Mesenchymal stem cell (in vitro differentiated cells and primary cell): ENCODE measurements around the gene EPB41L2.

ENCODE experiments used
- DNase-seq: peaks from one replicate; pipeline ENCODE4 v3.0.0-alpha.2; 2013
- H2AFZ ChIP-seq: one replicate; pipeline ENCODE4 v1.6.1; 2013; ENCODE audit warnings: low read depth, mild to moderate bottlenecking, control low read depth, inconsistent platforms, low read length, moderate library complexity
- H2AK5ac ChIP-seq: 2 replicates; pipeline ENCODE4 v1.6.1; 2013; ENCODE audit warnings: low read length, moderate library complexity, mild to moderate bottlenecking, inconsistent platforms; ENCODE audit not compliant: severe bottlenecking
- H2BK120ac ChIP-seq: one replicate; pipeline ENCODE4 v1.6.1; 2013; ENCODE audit warnings: low read depth, mild to moderate bottlenecking, inconsistent platforms, low read length, moderate library complexity
- H2BK12ac ChIP-seq, 2 experiments: one replicate each; pipeline ENCODE4 v1.6.1; 2013; ENCODE audit warnings: inconsistent platforms in 2 of 2, low read length in 2 of 2, mild to moderate bottlenecking in 2 of 2, moderate library complexity in 2 of 2, control low read depth in 1 of 2
- H2BK15ac ChIP-seq: one replicate; pipeline ENCODE4 v1.6.1; 2013; ENCODE audit warnings: mild to moderate bottlenecking, low read depth, inconsistent platforms; ENCODE audit not compliant: poor library complexity, severe bottlenecking
- H2BK5ac ChIP-seq: 2 replicates; pipeline ENCODE4 v1.6.1; 2013; ENCODE audit warnings: low read depth, mild to moderate bottlenecking, low read length, control low read depth, inconsistent platforms; ENCODE audit not compliant: poor library complexity, severe bottlenecking
- H3K14ac ChIP-seq, 2 experiments: one replicate each; pipeline ENCODE4 v1.6.1; 2013; ENCODE audit warnings: inconsistent platforms in 2 of 2, low read length in 2 of 2, control low read depth in 1 of 2, mild to moderate bottlenecking in 1 of 2, moderate library complexity in 1 of 2
- H3K18ac ChIP-seq, 2 experiments: one replicate each; pipeline ENCODE4 v1.6.1; 2013; ENCODE audit warnings: inconsistent platforms in 2 of 2, low read length in 2 of 2, control low read depth in 1 of 2, low read depth in 1 of 2, mild to moderate bottlenecking in 1 of 2
- H3K23ac ChIP-seq, 2 experiments: one replicate each; pipeline ENCODE4 v1.6.1; 2013; ENCODE audit warnings: inconsistent platforms in 2 of 2, low read length in 2 of 2, mild to moderate bottlenecking in 2 of 2, moderate library complexity in 2 of 2, control low read depth in 1 of 2
- H3K27ac ChIP-seq: 2 replicates; pipeline ENCODE4 v1.5.1; 2013; ENCODE audit warnings: mild to moderate bottlenecking, moderate library complexity, low read length, control low read depth, inconsistent platforms; ENCODE audit not compliant: poor library complexity, severe bottlenecking
- H3K27me3 ChIP-seq, 2 experiments: 2 replicates each; pipeline versions ENCODE4 v1.6.1 to v1.7.0; 2013; ENCODE audit warnings: low read length in 2 of 2, mild to moderate bottlenecking in 2 of 2, moderate library complexity in 2 of 2, control low read depth in 1 of 2, inconsistent platforms in 1 of 2; ENCODE audit not compliant: control insufficient read depth in 1 of 2, insufficient read depth in 1 of 2
- H3K36me3 ChIP-seq, 2 experiments: 2 replicates each; pipeline versions ENCODE4 v1.6.1 to v1.7.0; 2013; ENCODE audit warnings: low read length in 2 of 2, control low read depth in 1 of 2, inconsistent platforms in 1 of 2, low read depth in 1 of 2, mild to moderate bottlenecking in 1 of 2; ENCODE audit not compliant: insufficient read depth in 2 of 2, control insufficient read depth in 1 of 2
- H3K4ac ChIP-seq, 2 experiments: one replicate each; pipeline ENCODE4 v1.6.1; 2013; ENCODE audit warnings: inconsistent platforms in 2 of 2, low read length in 2 of 2, mild to moderate bottlenecking in 2 of 2, moderate library complexity in 2 of 2, control low read depth in 1 of 2, low read depth in 1 of 2
- H3K4me1 ChIP-seq: 2 replicates; pipeline ENCODE4 v1.6.1; 2013; ENCODE audit warnings: low read depth, low read length, control low read depth; ENCODE audit not compliant: control insufficient read depth, insufficient read depth
- H3K4me2 ChIP-seq: 2 replicates; pipeline ENCODE4 v1.6.1; 2013; ENCODE audit warnings: low read length, mild to moderate bottlenecking, inconsistent platforms; ENCODE audit not compliant: poor library complexity, severe bottlenecking
- H3K4me3 ChIP-seq, 2 experiments: 2 replicates each; pipeline versions ENCODE4 v1.5.1 to v1.7.0; 2013; ENCODE audit warnings: low read length in 2 of 2, mild to moderate bottlenecking in 2 of 2, control low read depth in 1 of 2, low read depth in 1 of 2; ENCODE audit not compliant: insufficient read depth in 1 of 2
- H3K79me1 ChIP-seq: replicated peaks from 2 replicates; pipeline ENCODE4 v1.6.1; 2013; ENCODE audit warnings: mild to moderate bottlenecking, control low read depth, low read length, inconsistent platforms; ENCODE audit not compliant: poor library complexity, severe bottlenecking
- H3K9ac ChIP-seq: 2 replicates; pipeline ENCODE4 v1.7.0; 2013; ENCODE audit warnings: mild to moderate bottlenecking, low read length, moderate library complexity
- H3K9me3 ChIP-seq: 2 replicates; pipeline ENCODE4 v1.7.0; 2013; ENCODE audit warnings: mild to moderate bottlenecking, low read length; ENCODE audit not compliant: control insufficient read depth
- H4K8ac ChIP-seq: one replicate; pipeline ENCODE4 v1.6.1; 2013; ENCODE audit warnings: inconsistent platforms, mild to moderate bottlenecking, low read length, moderate library complexity
- H4K91ac ChIP-seq: one replicate; pipeline ENCODE4 v1.6.1; 2013; ENCODE audit warnings: mild to moderate bottlenecking, low read length, inconsistent platforms
- WGBS: methylation state at CpG from one replicate; pipeline ENCODE4 v1.1.7; 2013; ENCODE audit warnings: mixed read lengths; 5-methylcytosine and 5-hydroxymethylcytosine counted together

EPB41L2 gene

DNA sequence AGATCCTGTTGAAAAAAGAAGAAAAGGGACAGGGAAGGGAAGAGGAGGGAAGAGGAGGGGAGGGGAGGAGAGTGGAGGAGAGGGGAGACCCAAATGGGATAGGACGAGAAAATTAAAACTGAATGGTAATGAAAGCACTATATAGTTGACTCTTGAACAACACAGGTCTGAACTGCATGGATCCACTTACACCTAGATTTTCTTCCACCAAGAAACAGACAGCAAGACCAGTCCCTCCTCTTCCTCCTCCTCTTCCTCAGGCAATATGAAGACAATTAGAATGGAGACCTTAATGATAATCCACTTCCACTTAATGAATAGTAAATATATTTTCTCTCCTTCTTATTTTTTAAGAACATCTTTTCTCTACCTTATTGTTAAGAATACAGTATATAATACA lies 113.5 kb downstream of the EPB41L2 start:
- no peak overlapping the region for H3K4me3 ChIP-seq
- no peak overlapping the region for H4K91ac ChIP-seq
- no peak overlapping the region for H3K4ac ChIP-seq
- peaks cover 0 to 4% of the 10 kb centered on the region in 2 experiments for H3K36me3 ChIP-seq
- no peak overlapping the region for H3K23ac ChIP-seq
- no peak overlapping the region for H2AFZ ChIP-seq
- no peak overlapping the region for H2BK120ac ChIP-seq
- WGBS, result no CpG with 5 or more reads among the region's 1 CpG
- no peak overlapping the region for H2BK15ac ChIP-seq
- no peaks in the 10 kb centered on the region for H3K9me3 ChIP-seq
- no peak overlapping the region for H3K14ac ChIP-seq
- no peak overlapping the region for H3K4me2 ChIP-seq
- H3K27me3 ChIP-seq, result no peaks in the 10 kb centered on the region
- H3K9ac ChIP-seq, result no peak overlapping the region
- DNase-seq, result no peak
- peaks cover 14% of the 10 kb centered on the region for H3K79me1 ChIP-seq
- H4K8ac ChIP-seq, result no peak overlapping the region
- no peak overlapping the region for H3K27ac ChIP-seq
- no peak overlapping the region for H2AK5ac ChIP-seq
- no peaks in the 10 kb centered on the region for H3K4me1 ChIP-seq
- no peak overlapping the region for H2BK12ac ChIP-seq
- H2BK5ac ChIP-seq, result no peak overlapping the region
- no peak overlapping the region for H3K18ac ChIP-seq

DNA sequence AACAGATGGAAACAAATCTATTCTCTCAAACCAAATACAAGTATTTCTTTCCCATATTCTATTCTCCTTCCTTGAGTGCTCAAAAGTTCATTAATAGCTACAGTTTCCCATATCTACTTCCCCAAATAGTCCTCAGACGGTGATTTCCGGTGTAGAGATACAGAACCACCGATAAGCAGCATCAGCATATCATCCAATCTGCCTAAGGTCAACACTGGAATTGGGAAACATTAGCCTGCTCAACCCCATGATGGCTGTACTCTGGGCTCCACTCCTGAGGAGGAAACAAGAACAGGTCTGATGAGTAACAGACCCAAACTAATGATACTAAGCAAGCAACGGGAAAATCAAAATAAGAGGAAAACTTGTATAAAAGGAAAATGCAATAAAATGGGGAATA lies 115.6 kb downstream of the EPB41L2 start:
- Histone ChIP-seq H3K27ac (no peak overlapping the region), H4K8ac (no peak overlapping the region), H2BK15ac (no peak overlapping the region), H3K9ac (no peak overlapping the region), H3K18ac (no peak overlapping the region), H3K79me1 (peaks cover 15% of the 10 kb centered on the region), H3K23ac (no peak overlapping the region), H3K4me3 (no peak overlapping the region), H2BK12ac (no peak overlapping the region), H4K91ac (no peak overlapping the region), H2BK5ac (no peak overlapping the region), H3K36me3 (no peaks in the 10 kb centered on the region), H3K9me3 (no peaks in the 10 kb centered on the region), H2AFZ (no peak overlapping the region), H3K4ac (no peak overlapping the region), H3K4me1 (no peaks in the 10 kb centered on the region), H3K14ac (no peak overlapping the region), H2AK5ac (no peak overlapping the region), H3K27me3 (no peaks in the 10 kb centered on the region), H2BK120ac (no peak overlapping the region), H3K4me2 (no peak overlapping the region)
- 91% methylated on average over 3 of the region's 4 CpGs for WGBS
- DNase-seq, result no peak

- Histone ChIP-seq H4K91ac (no peak overlapping the region), H3K18ac (no peak overlapping the region)
These were observed 117.0 kb downstream of the EPB41L2 start for GRCh38 chr6:130946076-130946475.

DNA sequence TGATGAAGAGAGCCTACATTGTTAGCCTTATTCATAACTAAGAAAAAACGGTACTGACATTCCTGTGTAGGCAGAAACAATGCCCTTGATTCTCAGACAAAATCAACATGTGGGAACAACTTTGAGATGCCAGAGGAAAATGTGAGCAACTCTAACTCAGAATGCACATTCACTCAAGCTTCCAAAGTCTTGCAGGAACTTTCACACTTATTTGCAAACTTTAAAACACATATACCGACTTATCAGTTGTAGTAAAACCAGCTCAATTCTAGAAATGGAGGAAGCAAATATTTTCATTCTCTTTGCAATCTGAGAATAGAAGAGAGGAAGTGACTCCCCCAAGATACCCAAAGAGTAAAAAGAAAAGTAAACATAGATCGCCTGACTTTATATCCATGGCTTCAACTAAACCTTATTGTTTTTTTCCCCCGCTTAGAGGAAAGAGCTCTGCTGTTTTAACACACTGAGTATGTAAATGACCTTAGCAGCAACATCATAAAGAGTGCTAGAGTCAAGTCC lies 117.6 kb downstream of the EPB41L2 start:
- peaks cover 16% of the 10 kb centered on the region for H3K79me1 ChIP-seq
- H3K4me1 ChIP-seq, result no peaks in the 10 kb centered on the region
- H3K23ac ChIP-seq, result no peak overlapping the region
- H2BK15ac ChIP-seq, result no peak overlapping the region
- no peak overlapping the region for H4K91ac ChIP-seq
- H3K27me3 ChIP-seq, result no peaks in the 10 kb centered on the region
- no peak overlapping the region for H2AK5ac ChIP-seq
- no peak overlapping the region for H2BK12ac ChIP-seq
- H3K9me3 ChIP-seq, result no peaks in the 10 kb centered on the region
- no peak for DNase-seq
- H3K18ac ChIP-seq, result no peak overlapping the region
- no peak overlapping the region for H3K4me3 ChIP-seq
- WGBS, result 80% methylated on average over 4 of the region's 4 CpGs
- no peak overlapping the region for H2BK5ac ChIP-seq
- H3K4ac ChIP-seq, result no peak overlapping the region
- H3K14ac ChIP-seq, result no peak overlapping the region
- no peak overlapping the region for H3K4me2 ChIP-seq
- no peak overlapping the region for H2AFZ ChIP-seq
- H3K36me3 ChIP-seq, result no peaks in the 10 kb centered on the region
- no peak overlapping the region for H3K9ac ChIP-seq
- no peak overlapping the region for H3K27ac ChIP-seq
- H4K8ac ChIP-seq, result no peak overlapping the region
- H2BK120ac ChIP-seq, result no peak overlapping the region

More at GRCh38 chr6:130946076-130946475, 117.0 kb downstream of the EPB41L2 start:
- no peak overlapping the region for H3K9ac ChIP-seq
- H3K27ac ChIP-seq, result no peak overlapping the region
- H3K23ac ChIP-seq, result no peak overlapping the region
- no peaks in the 10 kb centered on the region for H3K27me3 ChIP-seq
- peaks cover 15% of the 10 kb centered on the region for H3K79me1 ChIP-seq
- H3K4me2 ChIP-seq, result no peak overlapping the region
- H3K4me3 ChIP-seq, result no peak overlapping the region
- H3K36me3 ChIP-seq, result no peaks in the 10 kb centered on the region
- no peak overlapping the region for H4K8ac ChIP-seq
- H2BK120ac ChIP-seq, result no peak overlapping the region
- no peak overlapping the region for H3K14ac ChIP-seq
- no peak overlapping the region for H3K4ac ChIP-seq
- H2BK12ac ChIP-seq, result no peak overlapping the region
- no peak overlapping the region for H2AFZ ChIP-seq
- H2BK5ac ChIP-seq, result no peak overlapping the region
- DNase-seq, result no peak
- no peaks in the 10 kb centered on the region for H3K4me1 ChIP-seq
- no peak overlapping the region for H2AK5ac ChIP-seq
- no peaks in the 10 kb centered on the region for H3K9me3 ChIP-seq
- H2BK15ac ChIP-seq, result no peak overlapping the region
- WGBS, result 100% methylated on average over 1 of the region's 2 CpGs
